Fibroblast of the aortic adventitia (primary cell): ENCODE data around the gene OR51E2. TPM values are rescaled to one million over a fixed set of nuclear protein-coding genes. Genes with fewer than 3 reads are reported as not detected.

Experiments
- DNase-seq: peaks from one replicate; pipeline ENCODE4 v3.0.0-alpha.2; 2010; ENCODE audit warnings: low read depth
- H3K4me3 ChIP-seq: 2 replicates; pipeline ENCODE4 v1.5.1; 2011; ENCODE audit warnings: low read depth, mild to moderate bottlenecking, control low read depth, low read length, moderate library complexity
- CTCF ChIP-seq: IDR thresholded peaks from 2 replicates; pipeline ENCODE4 v1.5.1; 2011; ENCODE audit warnings: mild to moderate bottlenecking, low read length, control low read depth, inconsistent platforms; ENCODE audit not compliant: insufficient read depth
- total RNA-seq: library from RNA; depleted of rRNA; stranded (reverse); fragments of >200 nt; gene quantifications from 2 replicates; pipeline ENCODE4 v1.2.3, GENCODE V29; 2012; ENCODE audit warnings: low replicate concordance

The OR51E2 gene
- total RNA-seq, 1 donor = not detected

- DNase-seq = no peak
These were observed 53.4 kb downstream of the OR51E2 start for GRCh38 chr11:4644233-4644632.

GRCh38 chr11:4643682-4644081, 54.0 kb downstream of the OR51E2 start, which contains the start of gene OR51E1:
Gene OR51E1, plus strand, starts transcription at chr11:4643982. Its CDS starts 8,545 bp downstream, at chr11:4652527.
- no peak for DNase-seq
- no peak for TF ChIP-seq CTCF
- H3K4me3 ChIP-seq = no peak within 1 kb of the TSS

More at GRCh38 chr11:4644233-4644632, 53.4 kb downstream of the OR51E2 start:
- no peak for TF ChIP-seq CTCF
- no peak overlapping the region for H3K4me3 ChIP-seq

- H3K4me3 ChIP-seq = no peak overlapping the region
- no peak for TF ChIP-seq CTCF
- DNase-seq = no peak
These were observed 54.6 kb downstream of the OR51E2 start for GRCh38 chr11:4643076-4643475.

- no peak overlapping the region for H3K4me3 ChIP-seq
- no peak for DNase-seq
- TF ChIP-seq CTCF = no peak
These were observed 55.6 kb downstream of the OR51E2 start for GRCh38 chr11:4642043-4642442.

- DNase-seq = no peak
- no peak for TF ChIP-seq CTCF
- no peak overlapping the region for H3K4me3 ChIP-seq
These were observed 56.2 kb downstream of the OR51E2 start for GRCh38 chr11:4641501-4641900.

- H3K4me3 ChIP-seq = no peak overlapping the region
- no peak for TF ChIP-seq CTCF
- no peak for DNase-seq
These were observed 57.7 kb downstream of the OR51E2 start for GRCh38 chr11:4639931-4640330.

- no peak for TF ChIP-seq CTCF
- no peak overlapping the region for H3K4me3 ChIP-seq
- no peak for DNase-seq
These were observed 60.0 kb downstream of the OR51E2 start for GRCh38 chr11:4637662-4638047.
